ENCODE results near the gene CLDN17. TPM values are rescaled to one million over a fixed set of nuclear protein-coding genes. Genes with fewer than 3 reads are reported as not detected.

The CLDN17 gene
- total and polyA plus RNA-seq, 2 of the 4 experiments (the other 2 are of a cell fraction), result not detected

GRCh38 chr21:30153697-30154340, 12.8 kb downstream of the CLDN17 start:
- DNase-seq (no peak), ATAC-seq (ENCODE audit: low read depth) (no peak)
- Histone ChIP-seq H2AK9ac (replicated peaks; ENCODE audit: low read depth, low read length, poor library complexity) (no peak overlapping the region), H3K18ac (ENCODE audit: low read depth, low read length) (no peak overlapping the region), H3K14ac (replicated peaks; ENCODE audit: low read depth, low read length) (no peak overlapping the region), H2AFZ (replicated peaks; ENCODE audit: low read length, poor library complexity) (no peak overlapping the region), H4K20me1 (ENCODE audit: insufficient read depth, low read length) (no peaks in the 10 kb centered on the region), H3K27me3 (ENCODE audit: control insufficient read depth, insufficient read depth, low read length) (no peaks in the 10 kb centered on the region), H3K4me3 (ENCODE audit: insufficient read depth, low read depth, low read length) (no peak overlapping the region), H3K4me2 (ENCODE audit: low read depth, low read length) (no peak overlapping the region), H3K23ac (ENCODE audit: low read depth, low read length) (no peak overlapping the region), H2AK5ac (ENCODE audit: low read depth, low read length) (no peak overlapping the region), H4K5ac (ENCODE audit: low read depth, low read length) (no peak overlapping the region), H3K36me3 (ENCODE audit: control insufficient read depth, insufficient read depth, low read length) (no peaks in the 10 kb centered on the region), H3K56ac (ENCODE audit: extremely low read depth, insufficient read depth, low read length) (no peak overlapping the region), H3K9me1 (ENCODE audit: insufficient read depth, low read length) (no peaks in the 10 kb centered on the region), H4K91ac (ENCODE audit: insufficient read depth, low read depth, low read length) (no peak overlapping the region), H3K9me3 (ENCODE audit: control insufficient read depth, insufficient read depth, low read length) (peaks cover 5% of the 10 kb centered on the region), H2BK120ac (ENCODE audit: low read depth, low read length) (no peak overlapping the region), H4K8ac (ENCODE audit: low read depth in 2 of 2, low read length in 2 of 2) (no peak overlapping the region), H2BK20ac (ENCODE audit: low read depth, low read length) (no peak overlapping the region), H2BK5ac (ENCODE audit: low read depth, low read length, poor library complexity, severe bottlenecking) (no peak overlapping the region), H3K27ac (ENCODE audit: insufficient read depth, low read length) (no peak overlapping the region), H3K79me1 (ENCODE audit: low read depth in 1 of 2, low read length in 2 of 2) (no peaks in the 10 kb centered on the region), H3K9ac (ENCODE audit: low read depth, low read length) (no peak overlapping the region), H3K4me1 (ENCODE audit: control insufficient read depth, insufficient read depth, low read length) (no peaks in the 10 kb centered on the region), H3K4ac (ENCODE audit: low read depth, low read length) (no peak overlapping the region), H2BK15ac (ENCODE audit: low read depth, low read length) (no peak overlapping the region)
- ChIA-PET CTCF (no interaction called here), POLR2A (ENCODE audit: unreplicated experiment) (no interaction called here)
- TF ChIP-seq FOS (IDR thresholded peaks at IDR 0.05; ENCODE audit: low read depth, low read length) (no peak), NFE2L2 (IDR thresholded peaks at IDR 0.05; ENCODE audit: low read depth, low read length) (no peak), BHLHE40 (IDR thresholded peaks at IDR 0.05; ENCODE audit: low read depth, low read length) (no peak), MXI1 (IDR thresholded peaks at IDR 0.05; ENCODE audit: borderline replicate concordance, low read depth, low read length) (no peak), CEBPB (IDR thresholded peaks at IDR 0.05; ENCODE audit: low read depth, low read length) (no peak), RCOR1 (IDR thresholded peaks at IDR 0.05; ENCODE audit: insufficient replicate concordance, low read length) (no peak), CHD1 (IDR thresholded peaks at IDR 0.05; ENCODE audit: low read depth, low read length) (no peak), SMC3 (IDR thresholded peaks at IDR 0.05; ENCODE audit: low read depth, low read length) (no peak), POLR2A (IDR thresholded peaks at IDR 0.05; ENCODE audit: low read depth, low read length) (no peak), MAZ (IDR thresholded peaks at IDR 0.05; ENCODE audit: borderline replicate concordance, low read depth, low read length) (no peak), RAD21 (IDR thresholded peaks at IDR 0.05; ENCODE audit: low read length) (no peak), RFX5 (IDR thresholded peaks at IDR 0.05; ENCODE audit: low read depth, low read length) (no peak), ELK1 (IDR thresholded peaks at IDR 0.05; ENCODE audit: borderline replicate concordance, low read depth, low read length) (no peak)
- TF ChIP-seq, protein P1, sequence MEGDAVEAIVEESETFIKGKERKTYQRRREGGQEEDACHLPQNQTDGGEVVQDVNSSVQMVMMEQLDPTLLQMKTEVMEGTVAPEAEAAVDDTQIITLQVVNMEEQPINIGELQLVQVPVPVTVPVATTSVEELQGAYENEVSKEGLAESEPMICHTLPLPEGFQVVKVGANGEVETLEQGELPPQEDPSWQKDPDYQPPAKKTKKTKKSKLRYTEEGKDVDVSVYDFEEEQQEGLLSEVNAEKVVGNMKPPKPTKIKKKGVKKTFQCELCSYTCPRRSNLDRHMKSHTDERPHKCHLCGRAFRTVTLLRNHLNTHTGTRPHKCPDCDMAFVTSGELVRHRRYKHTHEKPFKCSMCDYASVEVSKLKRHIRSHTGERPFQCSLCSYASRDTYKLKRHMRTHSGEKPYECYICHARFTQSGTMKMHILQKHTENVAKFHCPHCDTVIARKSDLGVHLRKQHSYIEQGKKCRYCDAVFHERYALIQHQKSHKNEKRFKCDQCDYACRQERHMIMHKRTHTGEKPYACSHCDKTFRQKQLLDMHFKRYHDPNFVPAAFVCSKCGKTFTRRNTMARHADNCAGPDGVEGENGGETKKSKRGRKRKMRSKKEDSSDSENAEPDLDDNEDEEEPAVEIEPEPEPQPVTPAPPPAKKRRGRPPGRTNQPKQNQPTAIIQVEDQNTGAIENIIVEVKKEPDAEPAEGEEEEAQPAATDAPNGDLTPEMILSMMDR (conservative IDR thresholded peaks at IDR 0.05; ENCODE audit: low read depth, low read length), result no peak
- TF ChIP-seq, protein P2, sequence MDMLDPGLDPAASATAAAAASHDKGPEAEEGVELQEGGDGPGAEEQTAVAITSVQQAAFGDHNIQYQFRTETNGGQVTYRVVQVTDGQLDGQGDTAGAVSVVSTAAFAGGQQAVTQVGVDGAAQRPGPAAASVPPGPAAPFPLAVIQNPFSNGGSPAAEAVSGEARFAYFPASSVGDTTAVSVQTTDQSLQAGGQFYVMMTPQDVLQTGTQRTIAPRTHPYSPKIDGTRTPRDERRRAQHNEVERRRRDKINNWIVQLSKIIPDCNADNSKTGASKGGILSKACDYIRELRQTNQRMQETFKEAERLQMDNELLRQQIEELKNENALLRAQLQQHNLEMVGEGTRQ (IDR thresholded peaks at IDR 0.05; ENCODE audit: low read depth, low read length), result no peak
- no CpG with 5 or more reads among the region's 1 CpG for WGBS, 2 experiments (ENCODE audit: extremely low coverage in 2 of 2, insufficient read length in 1 of 2)
- dilution Hi-C loops (cut with HindIII; ENCODE audit: low sequenced_read_pairs, unreplicated experiment) (no loop called here), in situ Hi-C loops (cut with MboI; ENCODE audit: low sequenced_read_pairs) (no loop called here), intact Hi-C loops (cut with micrococcal nuclease) (loop anchor here (5.0 kb wide), 1 partner anchor 867 kb away; no protein-coding TSS in a partner anchor)
- BruUV-seq (replicated peaks), result no TSS peak
